Adipocyte (in vitro differentiated cells): Measurements from ENCODE around the gene STK39.
"Not testable (repeated sequence)": the region's sequence is repeated elsewhere in the genome, so short reads cannot be mapped to it uniquely, and the experiment has no call there.

Source experiments
- DNase-seq: peaks from one replicate; pipeline ENCODE4 v3.0.0-alpha.2; 2015; ENCODE audit warnings: low read depth
- H3K27me3 ChIP-seq: replicated peaks from 2 replicates; pipeline ENCODE4 v1.7.0; 2013; ENCODE audit warnings: mild to moderate bottlenecking, low read length, moderate library complexity; ENCODE audit not compliant: control insufficient read depth, insufficient read depth
- H3K36me3 ChIP-seq: 2 replicates; pipeline ENCODE4 v1.7.0; 2013; ENCODE audit warnings: low read length, mild to moderate bottlenecking, moderate library complexity; ENCODE audit not compliant: control insufficient read depth, insufficient read depth, severe bottlenecking
- H3K4me1 ChIP-seq: 2 replicates; pipeline ENCODE4 v1.7.0; 2013; ENCODE audit warnings: mild to moderate bottlenecking, low read length, moderate library complexity; ENCODE audit not compliant: control insufficient read depth, insufficient read depth
- H3K4me3 ChIP-seq: 2 replicates; pipeline ENCODE4 v1.7.0; 2013; ENCODE audit warnings: mild to moderate bottlenecking, low read length, moderate library complexity
- H3K9ac ChIP-seq: 2 replicates; pipeline ENCODE4 v1.7.0; 2013; ENCODE audit warnings: mild to moderate bottlenecking, low read length, moderate library complexity
- H3K9me3 ChIP-seq: 2 replicates; pipeline ENCODE4 v1.7.0; 2013; ENCODE audit warnings: mild to moderate bottlenecking, low read length, moderate library complexity; ENCODE audit not compliant: control insufficient read depth

STK39 gene

DNA sequence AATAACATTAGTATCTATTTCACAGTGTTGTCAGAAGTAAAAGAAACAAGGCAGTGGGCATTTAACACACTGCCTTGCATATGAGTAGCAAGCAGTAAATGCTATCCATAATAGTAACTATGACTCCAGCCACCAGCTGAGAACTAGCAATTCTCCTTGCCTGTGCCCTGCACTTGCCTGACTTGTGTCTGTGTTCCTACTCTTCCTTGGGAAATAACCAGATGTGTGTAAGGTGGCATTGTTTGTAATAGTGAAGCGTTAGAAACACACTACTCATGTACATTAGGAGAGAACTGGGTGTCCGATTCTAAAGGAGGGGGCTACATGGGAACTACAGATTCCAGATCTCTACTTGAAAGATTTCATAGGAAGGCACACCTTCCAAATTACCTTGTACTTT is 197.8 kb downstream of the STK39 start:
- H3K4me1 ChIP-seq: no peaks in the 10 kb centered on the region
- no peaks in the 10 kb centered on the region for H3K9me3 ChIP-seq
- DNase-seq: no peak
- no peak overlapping the region for H3K9ac ChIP-seq
- H3K36me3 ChIP-seq: peaks cover 19% of the 10 kb centered on the region
- no peaks in the 10 kb centered on the region for H3K27me3 ChIP-seq
- H3K4me3 ChIP-seq: no peak overlapping the region

DNA sequence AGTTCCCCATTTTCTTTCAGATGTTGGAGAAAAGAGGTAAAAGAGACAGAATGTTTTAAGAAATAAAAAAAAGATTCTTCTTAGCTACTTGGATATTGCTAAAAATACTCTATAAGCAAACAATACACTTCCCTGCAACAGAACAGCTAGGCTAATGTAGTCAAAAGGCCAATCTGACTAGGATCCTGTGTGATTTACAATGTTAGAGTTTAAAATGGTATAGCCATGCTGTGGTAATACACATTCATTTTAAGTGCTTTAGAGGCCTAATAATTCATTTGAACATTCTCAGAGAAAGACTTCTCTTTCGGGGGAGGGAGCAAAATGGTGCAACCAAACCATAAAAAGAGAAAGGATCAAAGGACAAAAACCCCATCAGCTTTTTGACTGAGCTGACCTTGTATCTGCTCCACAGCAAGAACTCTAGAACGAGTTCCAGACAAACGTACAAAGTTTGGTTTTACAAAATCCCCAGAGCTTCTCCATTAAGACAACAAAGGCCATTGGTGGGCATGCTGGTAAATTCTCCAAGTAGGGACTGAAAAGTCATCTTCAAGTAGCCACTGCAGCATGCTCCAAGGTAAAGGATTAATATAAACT is 200.2 kb downstream of the STK39 start:
- no peak overlapping the region for H3K4me3 ChIP-seq
- peaks cover 13% of the 10 kb centered on the region for H3K36me3 ChIP-seq
- no peaks in the 10 kb centered on the region for H3K4me1 ChIP-seq
- no peaks in the 10 kb centered on the region for H3K9me3 ChIP-seq
- no peak overlapping the region for H3K9ac ChIP-seq
- no peak for DNase-seq
- H3K27me3 ChIP-seq: no peaks in the 10 kb centered on the region

DNA sequence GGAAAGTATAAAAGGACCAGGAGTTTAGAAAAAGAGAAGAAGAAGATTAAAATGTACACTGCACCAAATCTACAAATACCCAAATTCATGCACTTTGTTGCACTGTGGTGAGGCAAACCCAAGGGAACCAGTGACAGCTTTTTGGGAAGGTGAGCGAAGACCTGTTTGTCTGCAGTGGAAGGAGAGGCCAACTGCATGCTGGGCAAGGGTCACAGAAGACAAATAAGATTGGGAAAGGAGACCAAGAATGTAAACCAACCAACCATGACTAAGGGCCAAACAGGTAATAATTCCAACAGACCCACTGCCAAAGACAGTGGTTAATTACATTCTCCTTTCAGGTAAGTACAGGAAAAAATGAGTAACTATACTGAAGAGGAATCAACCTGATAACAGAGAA is 202.8 kb downstream of the STK39 start:
- DNase-seq: no peak
- H3K27me3 ChIP-seq: no peaks in the 10 kb centered on the region
- H3K9ac ChIP-seq: no peak overlapping the region
- no peaks in the 10 kb centered on the region for H3K4me1 ChIP-seq
- H3K9me3 ChIP-seq: no peaks in the 10 kb centered on the region
- peaks cover 7% of the 10 kb centered on the region for H3K36me3 ChIP-seq
- H3K4me3 ChIP-seq: no peak overlapping the region

DNA sequence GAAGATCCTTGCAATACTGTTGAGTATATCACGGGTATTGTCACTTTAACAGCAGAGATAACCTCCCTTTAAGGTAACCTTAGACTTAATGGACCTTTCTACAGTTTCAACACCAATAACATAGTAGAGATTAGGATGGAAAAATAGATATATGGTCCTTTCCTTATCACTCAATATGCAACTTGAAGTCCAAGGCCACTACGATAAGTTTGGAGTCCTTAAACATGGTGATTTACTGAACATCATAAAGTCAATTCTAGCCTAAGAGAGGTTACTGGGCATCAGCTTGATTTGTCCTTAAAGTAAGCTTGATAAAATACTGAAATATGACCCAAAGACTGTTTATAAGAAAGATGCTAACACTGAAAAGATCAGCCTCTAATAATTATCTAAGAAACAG is 203.2 kb downstream of the STK39 start:
- Histone ChIP-seq H3K9ac (no peak overlapping the region), H3K4me1 (no peaks in the 10 kb centered on the region), H3K9me3 (no peaks in the 10 kb centered on the region), H3K27me3 (no peaks in the 10 kb centered on the region), H3K4me3 (no peak overlapping the region), H3K36me3 (peaks cover 4% of the 10 kb centered on the region)
- no peak for DNase-seq

DNA sequence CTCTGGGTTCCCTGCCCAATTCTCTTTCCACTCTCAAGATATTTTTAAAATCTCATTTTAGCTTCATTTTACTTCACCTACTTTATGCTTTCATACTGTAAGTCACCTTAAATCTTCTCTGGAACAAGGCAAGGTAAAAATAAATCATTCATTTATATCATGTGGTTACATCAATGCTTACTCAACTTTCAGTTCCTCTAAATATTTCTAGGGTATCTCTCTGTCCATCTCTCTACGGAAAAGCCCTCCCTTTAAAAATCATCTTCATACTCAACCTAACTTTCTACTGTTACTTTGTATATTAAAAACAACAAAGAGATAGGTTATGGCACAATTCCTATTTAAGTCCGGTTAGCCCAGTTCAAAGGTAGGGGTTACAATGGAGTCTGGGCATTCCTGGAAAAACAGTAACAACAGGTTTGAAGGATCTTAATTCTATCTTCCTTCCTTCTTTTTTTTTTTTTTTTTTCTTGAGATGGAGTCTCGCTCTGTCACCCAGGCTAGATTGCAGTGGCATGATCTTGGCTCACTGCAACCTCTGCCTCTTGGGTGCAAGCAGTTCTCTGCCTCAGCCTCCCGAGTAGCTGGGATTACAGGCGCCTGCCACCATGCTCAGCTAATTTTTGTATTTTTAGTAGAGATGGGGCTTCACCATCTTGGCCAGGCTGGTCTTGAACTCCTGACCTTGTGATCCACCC is 205.1 kb downstream of the STK39 start:
- DNase-seq, H3K36me3 ChIP-seq, H3K4me3 ChIP-seq: not testable (repeated sequence)

DNA sequence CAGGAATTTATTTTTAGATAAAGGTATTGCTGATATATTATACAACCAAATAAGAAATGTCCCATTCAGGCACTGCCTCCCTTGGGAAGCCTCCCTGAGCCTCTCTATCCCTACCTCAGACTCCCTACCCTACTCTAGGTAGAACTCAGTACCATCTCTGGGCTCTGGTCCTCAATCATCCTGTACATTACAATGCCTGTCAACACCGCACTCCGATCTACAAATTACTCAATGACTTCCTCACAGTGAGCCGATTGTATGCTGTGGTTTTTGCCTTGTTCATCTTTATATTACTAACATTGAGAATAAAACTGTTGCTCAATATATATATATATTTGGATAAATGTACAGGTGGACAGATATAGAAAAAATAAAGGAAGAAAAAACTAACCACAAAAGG is 207.5 kb downstream of the STK39 start:
- no peaks in the 10 kb centered on the region for H3K9me3 ChIP-seq
- peaks cover 9% of the 10 kb centered on the region for H3K36me3 ChIP-seq
- no peak overlapping the region for H3K9ac ChIP-seq
- H3K4me1 ChIP-seq: no peaks in the 10 kb centered on the region
- H3K27me3 ChIP-seq: no peaks in the 10 kb centered on the region
- no peak for DNase-seq
- no peak overlapping the region for H3K4me3 ChIP-seq

More for the DNA sequence above, 205.1 kb downstream of the STK39 start:
- not testable (repeated sequence) for H3K9me3 ChIP-seq, H3K9ac ChIP-seq, H3K27me3 ChIP-seq, H3K4me1 ChIP-seq

DNA sequence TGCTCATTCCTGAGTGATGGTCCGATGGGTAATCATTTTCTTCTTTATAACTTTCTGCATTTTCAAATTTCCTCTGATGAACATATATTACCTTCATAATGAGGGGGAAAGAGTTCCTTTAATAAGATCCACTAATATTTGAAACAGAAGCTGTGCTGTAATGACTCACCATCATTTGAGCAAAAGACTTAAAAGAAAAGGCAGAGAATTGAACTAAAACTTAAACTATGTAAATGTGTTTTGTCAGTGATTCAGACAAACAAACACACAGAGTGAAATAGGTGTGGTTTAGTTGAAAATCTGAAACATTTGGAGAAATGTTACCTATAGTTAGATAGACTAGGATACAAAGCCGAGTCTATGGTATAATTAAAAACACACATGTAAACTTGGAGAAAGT is 209.6 kb downstream of the STK39 start:
- Histone ChIP-seq H3K27me3 (no peaks in the 10 kb centered on the region), H3K9me3 (no peaks in the 10 kb centered on the region)
- DNase-seq: peak; percentile 38

DNA sequence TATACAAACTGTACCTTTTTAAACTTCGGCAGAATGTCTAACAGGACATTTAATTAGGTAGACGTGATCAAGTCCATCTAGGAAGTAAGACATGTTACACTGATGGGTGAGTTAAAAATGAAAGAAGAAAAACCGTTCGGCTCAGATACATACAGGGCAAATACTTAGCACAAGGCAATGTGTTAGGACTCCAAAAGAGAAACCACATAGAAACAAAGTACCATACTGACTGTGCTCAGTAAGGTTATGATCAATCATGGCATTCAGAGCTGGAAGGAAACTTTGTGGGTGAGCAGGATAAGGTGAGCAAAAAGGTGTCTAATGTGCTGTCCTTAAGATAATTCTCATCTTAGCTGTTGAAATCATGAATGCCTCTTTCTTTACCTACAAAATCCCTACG is 211.9 kb downstream of the STK39 start:
- H3K4me3 ChIP-seq: no peak overlapping the region
- DNase-seq: no peak
- H3K27me3 ChIP-seq: no peaks in the 10 kb centered on the region
- no peaks in the 10 kb centered on the region for H3K9me3 ChIP-seq
- no peak overlapping the region for H3K9ac ChIP-seq
- H3K4me1 ChIP-seq: peaks cover 11% of the 10 kb centered on the region
- H3K36me3 ChIP-seq: peaks cover 14% of the 10 kb centered on the region

More for the DNA sequence above, 209.6 kb downstream of the STK39 start:
- Histone ChIP-seq H3K4me1 (no peaks in the 10 kb centered on the region), H3K36me3 (peaks cover 14% of the 10 kb centered on the region), H3K9ac (no peak overlapping the region), H3K4me3 (no peak overlapping the region)

DNA sequence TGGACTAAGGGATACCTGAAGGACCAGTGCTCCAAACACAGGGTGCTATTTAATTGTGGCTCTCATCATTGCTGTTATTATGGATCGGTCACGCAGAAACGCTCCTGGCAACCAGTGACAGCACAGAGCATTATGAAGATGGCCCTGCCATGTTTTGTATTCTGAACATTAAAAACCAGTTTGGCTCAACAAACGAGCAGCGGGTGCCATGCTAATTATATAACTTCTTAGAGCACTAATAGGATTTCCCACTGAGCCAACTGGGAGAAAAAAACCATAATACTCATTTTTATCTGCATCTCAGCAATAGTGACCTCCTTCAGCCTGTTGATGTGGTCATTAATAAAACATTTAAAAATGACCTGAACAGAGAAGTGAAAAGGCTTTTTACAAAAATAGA is 212.8 kb downstream of the STK39 start:
- peaks cover 14% of the 10 kb centered on the region for H3K36me3 ChIP-seq
- H3K4me3 ChIP-seq: no peak overlapping the region
- H3K27me3 ChIP-seq: no peaks in the 10 kb centered on the region
- DNase-seq: no peak
- H3K9ac ChIP-seq: no peak overlapping the region
- no peaks in the 10 kb centered on the region for H3K9me3 ChIP-seq
- peaks cover 15% of the 10 kb centered on the region for H3K4me1 ChIP-seq

DNA sequence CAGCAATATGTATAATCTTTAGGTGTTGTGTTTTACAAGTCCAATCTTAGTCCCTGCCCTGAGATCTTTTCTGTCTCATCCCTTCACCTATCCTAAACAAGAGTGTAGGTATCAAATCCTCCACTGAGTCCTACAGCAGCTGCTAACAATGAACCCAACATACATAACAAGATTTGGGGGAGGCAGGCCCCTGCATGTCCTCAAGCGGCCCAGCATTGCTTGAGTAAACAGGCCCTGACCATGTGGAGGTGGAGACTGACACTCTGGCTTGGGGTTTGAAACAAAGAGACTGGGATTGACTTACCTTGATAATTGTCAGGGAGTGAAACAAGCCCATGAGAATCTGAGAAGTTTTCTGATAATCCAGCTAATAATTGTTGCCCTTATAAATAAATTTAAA is 213.4 kb downstream of the STK39 start:
- H3K4me1 ChIP-seq: peaks cover 22% of the 10 kb centered on the region
- no peaks in the 10 kb centered on the region for H3K27me3 ChIP-seq
- no peak overlapping the region for H3K9ac ChIP-seq
- H3K4me3 ChIP-seq: no peak overlapping the region
- no peak for DNase-seq
- H3K9me3 ChIP-seq: no peaks in the 10 kb centered on the region
- H3K36me3 ChIP-seq: peaks cover 14% of the 10 kb centered on the region

DNA sequence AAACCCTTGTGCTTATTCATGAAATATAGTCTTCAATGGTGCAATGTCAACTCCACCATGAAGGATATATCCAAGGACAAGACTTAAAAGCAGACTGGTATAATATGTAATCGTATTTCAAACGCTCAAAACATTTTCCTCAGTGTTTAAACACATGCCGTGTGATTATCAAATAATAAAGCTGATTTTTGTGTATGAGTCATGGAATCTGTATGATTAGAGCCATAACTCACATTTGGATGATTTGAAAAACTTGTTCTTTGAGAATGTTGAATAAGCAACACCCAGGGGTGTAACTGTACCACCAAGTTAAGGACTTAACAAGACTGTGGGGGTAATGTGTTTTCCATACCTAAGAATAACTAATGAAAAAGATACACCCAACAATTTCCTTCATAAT is 215.3 kb downstream of the STK39 start:
- no peak overlapping the region for H3K9ac ChIP-seq
- no peak overlapping the region for H3K4me3 ChIP-seq
- H3K9me3 ChIP-seq: no peaks in the 10 kb centered on the region
- H3K4me1 ChIP-seq: peaks cover 34% of the 10 kb centered on the region
- H3K27me3 ChIP-seq: no peaks in the 10 kb centered on the region
- DNase-seq: peak; percentile 51
- peaks cover 14% of the 10 kb centered on the region for H3K36me3 ChIP-seq
